ENCODE data around the gene INHBE. TPM values are rescaled to one million over a fixed set of nuclear protein-coding genes. Genes with fewer than 3 reads are reported as not detected.
"Not testable (repeated sequence)": the region's sequence is repeated elsewhere in the genome, so short reads cannot be mapped to it uniquely, and the experiment has no call there.

INHBE gene
- total RNA-seq, 2 donors from 2014 or later, result not detected

DNA sequence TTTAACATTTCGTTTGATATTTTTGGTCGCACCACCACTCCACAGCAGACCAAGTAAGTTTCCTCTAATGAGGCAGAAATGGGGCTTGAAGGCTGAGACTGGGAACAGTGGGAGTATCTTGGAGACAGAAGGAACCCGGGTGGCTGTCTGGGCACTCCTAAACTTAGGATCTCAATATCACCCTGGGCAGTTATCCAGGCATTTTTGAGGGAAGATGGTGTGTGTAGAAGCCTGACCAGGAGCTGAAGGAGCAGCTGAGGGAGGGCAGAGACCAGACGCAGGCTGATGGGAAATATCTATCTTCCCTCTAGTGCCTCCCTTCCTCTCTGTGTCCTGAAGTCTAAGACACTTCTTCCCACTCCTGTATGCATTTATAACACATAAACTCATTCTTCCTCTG lies 43.5 kb downstream of the INHBE start:
- no peak for TF ChIP-seq CTCF (IDR thresholded peaks at IDR 0.05)
- no peak for TF ChIP-seq POLR2A (IDR thresholded peaks at IDR 0.05)
- H3K27ac ChIP-seq, result no peak overlapping the region
- no peak for DNase-seq
- H3K4me3 ChIP-seq, result no peak overlapping the region
- peaks cover 0 to 23% of the 10 kb centered on the region in 2 donors for H3K36me3 ChIP-seq (replicated peaks in 1 of 2; ENCODE audit: insufficient read depth in 1 of 2, low read depth in 2 of 2)
- no peaks in the 10 kb centered on the region for H3K4me1 ChIP-seq
- intact Hi-C loops (cut with DNase I), result no loop called here
- WGBS, 2 donors, result 96 to 97% methylated on average over 4 of the region's 4 CpGs
- no peaks in the 10 kb centered on the region for H3K9me3 ChIP-seq
- H3K27me3 ChIP-seq, result no peaks in the 10 kb centered on the region
- no peak for ATAC-seq

DNA sequence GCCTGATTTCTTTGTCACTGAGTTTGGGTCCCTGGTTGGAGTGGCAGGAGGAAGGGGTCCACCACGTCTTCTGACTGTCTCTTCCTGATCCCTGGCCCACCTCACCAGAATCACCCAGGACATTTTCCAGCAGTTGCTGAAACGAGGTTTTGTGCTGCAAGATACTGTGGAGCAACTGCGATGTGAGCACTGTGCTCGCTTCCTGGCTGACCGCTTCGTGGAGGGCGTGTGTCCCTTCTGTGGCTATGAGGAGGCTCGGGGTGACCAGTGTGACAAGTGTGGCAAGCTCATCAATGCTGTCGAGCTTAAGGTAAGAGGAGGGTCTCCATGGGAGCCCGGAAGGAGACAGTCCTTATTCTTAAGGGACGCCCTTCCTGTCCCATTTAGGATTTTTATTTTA lies 45.1 kb downstream of the INHBE start:
- H3K36me3 ChIP-seq (replicated peaks in 1 of 2; ENCODE audit: insufficient read depth in 1 of 2, low read depth in 2 of 2), result peaks cover 0 to 29% of the 10 kb centered on the region in 2 donors

GRCh38 chr12:57502311-57502969 lies 47.3 kb downstream of the INHBE start:
- H3K4me1 ChIP-seq; intact Hi-C loops (cut with DNase I); H3K4me3 ChIP-seq; H3K27ac ChIP-seq; DNase-seq; H3K27me3 ChIP-seq; H3K9me3 ChIP-seq; ATAC-seq: not testable (repeated sequence)
- 91 to 93% methylated on average over 22 of the region's 22 CpGs for WGBS, 2 donors
- H3K36me3 ChIP-seq (replicated peaks in 1 of 2; ENCODE audit: insufficient read depth in 1 of 2, low read depth in 2 of 2), result peaks cover 0 to 37% of the 10 kb centered on the region in 2 donors

More for the DNA sequence above, 45.1 kb downstream of the INHBE start:
- Histone ChIP-seq H3K27ac (no peak overlapping the region), H3K4me3 (no peak overlapping the region), H3K4me1 (no peaks in the 10 kb centered on the region), H3K9me3 (no peaks in the 10 kb centered on the region), H3K27me3 (no peaks in the 10 kb centered on the region)
- no peak for DNase-seq
- TF ChIP-seq CTCF (IDR thresholded peaks at IDR 0.05) (no peak), POLR2A (IDR thresholded peaks at IDR 0.05) (no peak)
- WGBS, 2 donors, result 92 to 94% methylated on average over 11 of the region's 11 CpGs
- intact Hi-C loops (cut with DNase I), result no loop called here
- no peak for ATAC-seq

GRCh38 chr12:57506541-57506940 lies 51.4 kb downstream of the INHBE start:
- ATAC-seq; H3K27ac ChIP-seq; intact Hi-C loops (cut with DNase I); H3K4me3 ChIP-seq; H3K9me3 ChIP-seq; DNase-seq; H3K4me1 ChIP-seq; H3K27me3 ChIP-seq: not testable (repeated sequence)
- WGBS, 2 donors, result 74 to 86% methylated on average over 4 of the region's 4 CpGs
- peaks cover 0 to 25% of the 10 kb centered on the region in 2 donors for H3K36me3 ChIP-seq (replicated peaks in 1 of 2; ENCODE audit: insufficient read depth in 1 of 2, low read depth in 2 of 2)

Small RNAs within 50 kb of the gene (small RNA-seq; reads per million reads assigned to genes)
- gene RNU6-879P, result not detected

Other genes starting within 250 kb of the INHBE start
- gene NXPH4, start 238.5 kb upstream of the INHBE start, total RNA-seq, result 1 to 10 TPM; 2.9 to 4.6 TPM
- 10 to 100 TPM; 47.7 to 77.5 TPM for gene SHMT2, start 225.6 kb upstream of the INHBE start, total RNA-seq
- 1 to 10 TPM in 1 of 2 donors, under 1 TPM in 1; 0.78 to 2.0 TPM for gene STAC3, start 204.1 kb upstream of the INHBE start, total RNA-seq
- gene R3HDM2, start 24.3 kb upstream of the INHBE start, total RNA-seq, result 10 to 100 TPM; 16.1 to 41.9 TPM
- not detected for gene INHBC, start 20.5 kb upstream of the INHBE start, total RNA-seq
- gene GLI1, start 4.5 kb downstream of the INHBE start, total RNA-seq, result 1 to 10 TPM in 1 of 2 donors, not detected in 1; 1.0 TPM
- 10 to 100 TPM in 1 of 2 donors, not detected in 1; 18.9 TPM for gene ARHGAP9, start 24.6 kb downstream of the INHBE start, total RNA-seq
- 100 to 1,000 TPM in 1 of 2 donors, 10 to 100 TPM in 1; 61.7 to 103 TPM for gene MARS1, start 32.8 kb downstream of the INHBE start, total RNA-seq
- gene DDIT3, start 65.2 kb downstream of the INHBE start, total RNA-seq, result 10 to 100 TPM in 1 of 2 donors, 1 to 10 TPM in 1; 7.3 to 12.7 TPM
- gene MBD6, start 67.5 kb downstream of the INHBE start, total RNA-seq, result 10 to 100 TPM; 22.7 to 30.6 TPM
- 10 to 100 TPM; 80.1 to 89.2 TPM for gene DCTN2, start 91.9 kb downstream of the INHBE start, total RNA-seq
- gene KIF5A, start 94.7 kb downstream of the INHBE start, total RNA-seq, result 1 to 10 TPM in 1 of 2 donors, under 1 TPM in 1; 0.33 to 1.3 TPM
- 10 to 100 TPM; 12.2 to 48.0 TPM for gene PIP4K2C, start 135.9 kb downstream of the INHBE start, total RNA-seq
- gene DTX3, start 149.5 kb downstream of the INHBE start, total RNA-seq, result 10 to 100 TPM in 1 of 2 donors, 1 to 10 TPM in 1; 4.6 to 12.2 TPM
- gene ARHGEF25, start 156.1 kb downstream of the INHBE start, total RNA-seq, result 10 to 100 TPM; 10.1 to 10.9 TPM
- under 1 TPM in 1 of 2 donors, not detected in 1; 0.78 TPM for gene B4GALNT1, start 177.9 kb downstream of the INHBE start, total RNA-seq
- gene OS9, start 238.8 kb downstream of the INHBE start, total RNA-seq, result 100 to 1,000 TPM; 167 to 213 TPM

Measured in body of pancreas (tissue), 4 donors.